Activated CD4-positive, alpha-beta T cell treated with anti-CD3 and anti-CD28 coated beads for 36 hours (primary cell): ENCODE measurements around the gene CASKIN1. TPM values are rescaled to one million over a fixed set of nuclear protein-coding genes. Genes with fewer than 3 reads are reported as not detected.

Experiments used
- ATAC-seq: fragments of 200-7000 bp; cut with Tn5 transposase; one replicate; pipeline ENCODE4 v1.10.0; 2021; ENCODE audit warnings: mild to moderate bottlenecking, moderate library complexity
- CTCF ChIA-PET: fragments of 350-600 bp; sonication (Branson Sonifier 250); formaldehyde crosslinking; loops from one replicate; lab custom pipeline; 2021; ENCODE audit warnings: antibody characterized with exemption; lab: Charles Lee
- POLR2A ChIA-PET: fragments of 350-600 bp; sonication (Branson Sonifier 250); formaldehyde crosslinking; loops from one replicate; lab custom pipeline; 2021; ENCODE audit warnings: antibody characterized with exemption, inconsistent platforms; lab: Charles Lee
- DNase-seq: peaks from one replicate; pipeline ENCODE4 v3.0.0-alpha.2; 2020
- H3K27ac Mint-ChIP-seq: one replicate; pipeline ENCODE4 v1.8.0; 2021; ENCODE audit warnings: mixed read lengths
- H3K27me3 Mint-ChIP-seq: one replicate; pipeline ENCODE4 v1.8.0; 2021; ENCODE audit warnings: mixed read lengths
- H3K36me3 Mint-ChIP-seq: one replicate; pipeline ENCODE4 v1.8.0; 2021; ENCODE audit warnings: low read depth, mixed read lengths
- H3K4me1 Mint-ChIP-seq: one replicate; pipeline ENCODE4 v1.8.0; 2021; ENCODE audit warnings: mixed read lengths
- H3K4me3 Mint-ChIP-seq: one replicate; pipeline ENCODE4 v1.8.0; 2021; ENCODE audit warnings: mild to moderate bottlenecking, moderate library complexity, mixed read lengths
- H3K9me3 Mint-ChIP-seq: one replicate; pipeline ENCODE4 v1.8.0; 2021; ENCODE audit warnings: low read depth, mixed read lengths
- intact Hi-C, 2 experiments: fragments of 100-400 bp; cut with DNase I in 1 of 2; cut with micrococcal nuclease in 1 of 2; formaldehyde crosslinking; loops; one replicate each; pipeline versions ENCODE4 v1.14.2 to v1.15.1; 2022 to 2024; cut with DNase I, micrococcal nuclease
- total RNA-seq, 2 experiments: library from RNA; stranded (reverse); gene quantifications; one replicate each; pipeline ENCODE4 v1.2.3, GENCODE V29; 2021

CASKIN1 gene
- total RNA-seq, 2 experiments from 2014 or later: 0.98 to 1.3 TPM

DNA sequence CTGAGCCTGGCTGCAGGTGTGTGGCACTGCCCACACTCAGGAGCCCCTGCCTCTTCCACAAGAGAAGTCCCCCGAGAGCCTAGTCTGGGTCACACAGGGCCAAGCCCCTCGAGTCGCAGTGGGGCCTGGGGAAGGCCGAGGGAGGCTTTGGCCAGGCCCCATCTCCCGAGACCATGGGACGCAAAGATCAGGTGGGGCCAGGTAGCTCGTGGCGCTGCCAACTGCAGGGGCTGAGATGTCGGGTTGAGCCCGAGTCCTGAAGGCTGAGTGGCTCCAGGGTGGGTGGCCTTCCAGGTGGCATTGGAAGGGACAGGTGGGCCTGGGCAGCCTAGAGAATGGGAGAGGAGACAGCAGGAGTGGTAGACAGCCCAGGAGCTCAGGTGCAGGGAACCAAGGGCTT is 34.5 kb downstream of the CASKIN1 start:
- H3K36me3 Mint-ChIP-seq: peaks cover 5% of the 10 kb centered on the region
- H3K4me3 Mint-ChIP-seq: no peak overlapping the region
- intact Hi-C loops: no loop called here
- H3K4me1 Mint-ChIP-seq: peaks cover 17% of the 10 kb centered on the region
- ChIA-PET CTCF (interaction anchor here (0.6 kb wide), 1 partner anchor 20 kb away, joined by 3 read pairs; no protein-coding TSS in a partner anchor), POLR2A (no interaction called here)
- no peak overlapping the region for H3K27ac Mint-ChIP-seq
- DNase-seq: no peak
- H3K27me3 Mint-ChIP-seq: no peaks in the 10 kb centered on the region
- no peaks in the 10 kb centered on the region for H3K9me3 Mint-ChIP-seq
- no peak for ATAC-seq

- H3K9me3 Mint-ChIP-seq: no peaks in the 10 kb centered on the region
- CTCF ChIA-PET: interaction anchor here (0.7 kb wide), 1 partner anchor 34 kb away, joined by 3 read pairs; no protein-coding TSS in a partner anchor
- no peaks in the 10 kb centered on the region for H3K27me3 Mint-ChIP-seq
- DNase-seq (no peak), ATAC-seq (no peak)
- H3K27ac Mint-ChIP-seq: no peak overlapping the region
- H3K4me1 Mint-ChIP-seq: peaks cover 22% of the 10 kb centered on the region
- peaks cover 6% of the 10 kb centered on the region for H3K36me3 Mint-ChIP-seq
- POLR2A ChIA-PET: no interaction called here
- intact Hi-C loops: no loop called here
- H3K4me3 Mint-ChIP-seq: no peak overlapping the region
Observed at GRCh38 chr16:2160915-2161551, 35.4 kb downstream of the CASKIN1 start.

DNA sequence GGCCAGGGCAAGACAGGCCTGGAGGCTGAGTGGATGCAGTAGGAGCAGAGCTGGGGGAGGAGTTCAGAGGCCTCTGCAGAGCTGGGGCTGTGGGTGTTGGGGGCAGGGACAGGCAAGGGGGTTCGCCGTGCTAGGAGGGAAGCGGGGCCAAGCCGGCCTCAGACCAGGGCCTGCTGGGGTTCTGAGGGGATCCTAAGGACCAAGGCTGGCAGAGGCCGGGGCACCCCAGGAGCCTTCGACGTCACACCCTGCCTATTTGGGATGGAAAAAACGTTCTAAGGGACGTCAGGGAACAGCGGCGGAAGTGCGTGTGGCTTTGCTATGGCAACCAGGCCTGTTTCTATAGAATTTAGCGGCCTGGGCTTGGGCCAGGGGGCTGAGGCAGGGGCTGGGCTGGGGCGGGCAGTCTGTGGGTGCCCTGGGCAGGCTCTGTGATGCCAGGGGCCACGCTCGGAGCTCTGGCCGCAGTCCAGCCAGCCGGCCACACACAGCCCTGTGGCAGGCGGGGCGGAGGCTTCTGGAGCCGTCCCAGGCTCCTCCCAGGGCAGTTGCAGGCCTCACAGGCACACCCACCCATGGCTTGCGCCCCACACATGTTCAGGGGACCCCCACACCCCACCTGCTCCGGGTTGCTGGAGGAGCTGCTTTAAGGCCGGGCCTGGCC is 37.1 kb downstream of the CASKIN1 start:
- no peaks in the 10 kb centered on the region for H3K9me3 Mint-ChIP-seq
- no peak overlapping the region for H3K27ac Mint-ChIP-seq
- no peaks in the 10 kb centered on the region for H3K27me3 Mint-ChIP-seq
- peaks cover 15% of the 10 kb centered on the region for H3K36me3 Mint-ChIP-seq
- intact Hi-C loops: loop anchor here in 1 of 2 experiments (5.0 kb wide), 1 partner anchor 48 kb away; the partner anchor contains the start of gene MLST8
- POLR2A ChIA-PET: no interaction called here
- ATAC-seq: no peak
- peaks cover 22% of the 10 kb centered on the region for H3K4me1 Mint-ChIP-seq
- no peak for DNase-seq
- CTCF ChIA-PET: interaction anchor here (0.5 kb wide), 1 partner anchor 155 kb away, joined by 3 read pairs; no protein-coding TSS in a partner anchor
- no peak overlapping the region for H3K4me3 Mint-ChIP-seq

GRCh38 chr16:2158262-2158638 is 38.2 kb downstream of the CASKIN1 start:
- Mint-ChIP-seq H3K36me3 (peaks cover 25% of the 10 kb centered on the region), H3K27me3 (no peaks in the 10 kb centered on the region), H3K9me3 (no peaks in the 10 kb centered on the region), H3K27ac (no peak overlapping the region), H3K4me3 (no peak overlapping the region), H3K4me1 (peaks cover 22% of the 10 kb centered on the region)
- ChIA-PET POLR2A (no interaction called here), CTCF (no interaction called here)
- no peak for DNase-seq
- intact Hi-C loops: loop anchor here in 1 of 2 experiments (5.0 kb wide), 1 partner anchor 49 kb away; the partner anchor contains the start of gene MLST8
- no peak for ATAC-seq

GRCh38 chr16:2157480-2158261 is 38.7 kb downstream of the CASKIN1 start:
- POLR2A ChIA-PET: no interaction called here
- H3K9me3 Mint-ChIP-seq: no peaks in the 10 kb centered on the region
- CTCF ChIA-PET: interaction anchor here (1.0 kb wide), 1 partner anchor 21 kb away, joined by 3 read pairs; no protein-coding TSS in a partner anchor

GRCh38 chr16:2156849-2157224 is 39.6 kb downstream of the CASKIN1 start:
- H3K27ac Mint-ChIP-seq: peak overlapping the region; percentile 94
- peak overlapping the region; percentile 89 for H3K4me3 Mint-ChIP-seq
- H3K9me3 Mint-ChIP-seq: no peaks in the 10 kb centered on the region
- H3K27me3 Mint-ChIP-seq: no peaks in the 10 kb centered on the region
- ChIA-PET CTCF (interaction anchor here (1.0 to 1.8 kb wide), 2 partner anchors 20 to 109 kb away, joined by 3 to 8 read pairs; partner anchors contain the start of genes NTHL1 and TSC2), POLR2A (no interaction called here)
- intact Hi-C loops: loop anchor here in 1 of 2 experiments (5.0 kb wide), 1 partner anchor 50 kb away; the partner anchor contains the start of gene MLST8
- ATAC-seq: no peak
- peaks cover 24% of the 10 kb centered on the region for H3K4me1 Mint-ChIP-seq
- DNase-seq: no peak
- H3K36me3 Mint-ChIP-seq: peaks cover 40% of the 10 kb centered on the region

More at GRCh38 chr16:2157480-2158261, 38.7 kb downstream of the CASKIN1 start:
- Mint-ChIP-seq H3K36me3 (peaks cover 31% of the 10 kb centered on the region), H3K27me3 (no peaks in the 10 kb centered on the region), H3K27ac (no peak overlapping the region), H3K4me3 (peak overlapping the region; percentile 89), H3K4me1 (peaks cover 22% of the 10 kb centered on the region)
- ATAC-seq (no peak), DNase-seq (no peak)
- intact Hi-C loops: loop anchor here in 1 of 2 experiments (5.0 kb wide), 1 partner anchor 50 kb away; the partner anchor contains the start of gene MLST8

DNA sequence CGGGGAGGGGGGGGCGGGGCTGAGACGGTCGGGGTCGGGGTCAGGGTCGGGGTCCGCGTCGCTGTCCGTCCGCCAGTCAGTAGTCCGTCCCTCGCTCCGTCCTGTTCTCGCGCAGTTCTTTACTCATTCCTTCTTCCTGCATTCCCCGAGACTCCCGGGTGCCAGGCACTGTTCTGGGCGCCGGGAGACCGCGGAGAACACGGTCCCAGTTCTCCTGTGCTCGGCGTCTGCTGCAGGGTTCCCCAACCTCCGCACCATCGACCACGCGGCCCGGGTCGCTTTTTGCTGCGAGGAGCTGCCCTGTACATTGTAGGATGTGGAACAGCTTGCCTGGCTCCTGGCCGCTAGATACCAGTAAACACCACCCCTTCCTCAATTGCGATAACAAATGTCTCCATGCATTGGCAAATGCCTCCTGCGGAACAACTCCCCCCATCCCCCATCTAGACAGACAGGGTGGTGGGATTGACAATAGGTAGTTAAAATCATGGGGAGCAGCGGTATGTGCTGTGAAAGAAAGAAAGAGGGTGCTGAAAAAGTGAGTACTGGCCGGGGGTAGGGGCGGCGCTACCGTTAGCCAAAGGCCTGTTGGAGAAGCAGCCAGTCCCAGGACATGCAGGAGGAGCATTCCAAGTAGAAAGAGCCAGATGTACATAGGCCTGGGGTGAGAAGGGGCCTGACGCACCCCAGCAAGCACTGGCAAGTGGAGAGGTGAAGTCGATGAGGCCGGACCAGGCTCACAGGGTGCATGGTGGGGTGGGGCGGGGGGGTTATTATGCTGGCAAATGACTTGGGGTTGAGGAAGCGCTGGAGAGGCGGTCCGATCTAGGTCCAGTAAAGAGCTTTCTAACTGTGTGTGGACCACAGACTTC is 40.2 kb downstream of the CASKIN1 start:
- ChIA-PET POLR2A (interaction anchor here (0.5 to 1.6 kb wide), 38 partner anchors 10 to 850 kb away, joined by 3 to 19 read pairs (median 4); partner anchors contain the start of genes AMDHD2, ECI1, KCTD5 and MSRB1), CTCF (interaction anchor here (0.6 to 1.8 kb wide), 9 partner anchors 9 to 374 kb away, joined by 3 to 20 read pairs (median 7); partner anchors contain the start of genes NTHL1, NUBP2, SPSB3 and TSC2)
- H3K9me3 Mint-ChIP-seq: no peaks in the 10 kb centered on the region
- peak; percentile 34 for DNase-seq
- intact Hi-C loops: loop anchor here (1.0 to 5.0 kb wide), 24 partner anchors 20 to 736 kb away; partner anchors contain the start of genes E4F1 (in 2 of the 2), MLST8 (in 2 of the 2), CCNF (in 1 of the 2) and CRAMP1 (in 1 of the 2)
- no peak for ATAC-seq
- peak overlapping the region; percentile 89 for H3K4me3 Mint-ChIP-seq
- peak overlapping the region; percentile 94 for H3K27ac Mint-ChIP-seq
- H3K36me3 Mint-ChIP-seq: peaks cover 46% of the 10 kb centered on the region
- H3K4me1 Mint-ChIP-seq: peaks cover 27% of the 10 kb centered on the region
- H3K27me3 Mint-ChIP-seq: no peaks in the 10 kb centered on the region

DNA sequence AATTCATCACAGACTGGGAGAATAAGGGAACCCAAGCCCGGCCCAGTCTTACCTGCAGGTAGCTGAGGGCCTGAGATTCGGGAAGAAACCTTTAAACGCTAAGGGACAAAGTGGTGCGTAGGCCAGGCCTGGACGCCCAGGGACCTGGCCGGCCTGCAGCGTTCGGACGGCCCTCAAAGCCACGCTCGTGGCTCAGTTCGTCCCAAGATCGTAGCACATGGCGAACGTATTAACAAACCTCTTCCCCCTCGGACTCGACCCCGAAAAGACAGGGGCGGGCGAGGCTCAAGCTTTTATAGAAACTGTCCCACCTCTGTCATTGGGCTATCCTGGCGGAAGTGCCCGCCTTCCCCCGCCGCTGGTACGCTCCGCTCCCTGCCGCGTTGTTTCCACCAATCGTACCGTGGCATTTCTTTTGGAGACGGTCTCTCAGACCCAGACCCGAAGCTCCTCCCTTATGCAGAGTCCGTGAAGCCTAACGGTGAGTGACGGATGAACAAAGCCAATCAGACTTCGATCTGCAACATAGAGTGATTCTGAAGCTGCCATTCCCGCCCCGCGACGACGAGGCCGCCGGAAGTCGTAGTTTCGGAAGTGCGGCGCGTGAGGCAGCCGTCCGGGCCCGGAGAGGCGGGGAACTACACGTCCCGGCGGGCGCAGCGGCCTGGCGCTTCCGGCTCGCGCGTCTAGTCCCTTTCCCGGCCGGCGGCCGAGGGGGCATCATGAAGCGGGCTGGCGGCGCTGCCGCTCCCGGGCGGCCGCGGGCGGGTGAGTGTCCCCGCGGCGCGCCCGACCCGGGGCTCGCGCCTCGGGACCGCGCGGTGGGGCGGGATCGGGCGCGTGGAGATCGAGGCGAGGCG is 41.1 kb downstream of the CASKIN1 start, which contains the start of gene TRAF7:
Gene TRAF7 (plus strand): TSS at position 692 of the 860 bp plus-strand sequence. CDS start 8,139 bp downstream, outside the sequence.
- Mint-ChIP-seq H3K4me3 (peak within 1 kb of the TSS; percentile 89), H3K9me3 (no peaks in the 10 kb centered on the region), H3K36me3 (peaks cover 48% of the 10 kb centered on the region), H3K27ac (peak within 1 kb of the TSS; percentile 94), H3K27me3 (no peaks in the 10 kb centered on the region), H3K4me1 (peaks cover 31% of the 10 kb centered on the region)
- ChIA-PET CTCF (interaction anchor here (0.6 to 1.8 kb wide), 13 partner anchors 9 to 1949 kb away, joined by 3 to 20 read pairs (median 5); partner anchors contain the start of genes NTHL1, NUBP2, SPSB3 and TSC2), POLR2A (interaction anchor here (0.6 to 1.6 kb wide), 42 partner anchors 9 to 850 kb away, joined by 3 to 19 read pairs (median 5); partner anchors contain the start of genes AMDHD2, ECI1, HAGH and KCTD5)
- peak; percentile 95 for ATAC-seq
- peak; percentile 98 for DNase-seq
- intact Hi-C loops: loop anchor here (1.0 to 5.0 kb wide), 24 partner anchors 19 to 735 kb away; partner anchors contain the start of genes E4F1 (in 2 of the 2), MLST8 (in 2 of the 2), CCNF (in 1 of the 2) and CRAMP1 (in 1 of the 2)

DNA sequence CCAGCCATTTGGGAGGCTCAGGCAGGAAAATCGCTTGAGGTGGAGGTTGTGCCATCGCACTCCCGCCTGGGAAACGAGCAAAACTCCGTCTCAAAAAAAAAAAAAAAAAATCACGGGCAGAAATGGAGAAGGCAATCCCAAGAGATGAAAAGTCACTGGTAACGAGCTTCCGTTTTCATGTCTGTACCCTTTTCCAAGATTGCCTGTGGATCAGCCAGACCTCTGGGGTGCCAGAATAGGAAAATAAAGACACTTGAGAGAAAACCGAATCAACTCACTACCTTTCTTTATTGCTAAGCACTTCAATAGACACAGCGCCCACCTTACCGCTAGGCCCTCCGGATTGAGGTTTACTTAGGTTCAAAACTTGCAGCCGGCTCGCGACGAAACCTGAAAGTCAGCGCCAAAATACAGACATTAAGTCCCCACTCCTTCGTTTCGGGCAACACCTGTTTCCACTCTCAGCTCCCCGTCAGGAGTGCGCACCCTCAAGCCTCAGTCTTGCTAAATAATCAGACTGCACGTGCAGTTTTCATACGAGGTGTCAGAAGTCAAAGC is 41.8 kb downstream of the CASKIN1 start:
- DNase-seq: peak; percentile 36
- peak overlapping the region; percentile 89 for H3K4me3 Mint-ChIP-seq
- H3K9me3 Mint-ChIP-seq: no peaks in the 10 kb centered on the region
- intact Hi-C loops: loop anchor here (1.0 to 5.0 kb wide), 25 partner anchors 18 to 734 kb away; partner anchors contain the start of genes E4F1 (in 2 of the 2), ECI1 (in 2 of the 2), MLST8 (in 2 of the 2) and CCNF (in 1 of the 2)
- H3K27me3 Mint-ChIP-seq: no peaks in the 10 kb centered on the region
- CTCF ChIA-PET: interaction anchor here (0.7 to 1.8 kb wide), 9 partner anchors 8 to 599 kb away, joined by 3 to 20 read pairs (median 6); partner anchors contain the start of genes NUBP2, SPSB3 and TSC2
- peak overlapping the region; percentile 91 for H3K27ac Mint-ChIP-seq
- POLR2A ChIA-PET: interaction anchor here (0.7 to 1.6 kb wide), 26 partner anchors 8 to 372 kb away, joined by 3 to 19 read pairs (median 5); partner anchors contain the start of genes AMDHD2, HAGH, MSRB1 and NDUFB10
- peaks cover 36% of the 10 kb centered on the region for H3K4me1 Mint-ChIP-seq
- H3K36me3 Mint-ChIP-seq: peaks cover 48% of the 10 kb centered on the region
- ATAC-seq: no peak
